ENCODE measurements around the gene OTOP2. TPM values are rescaled to one million over a fixed set of nuclear protein-coding genes. Genes with fewer than 3 reads are reported as not detected.

The OTOP2 gene
- total RNA-seq = not detected

GRCh38 chr17:74924250-74924948 is at the start of gene OTOP2:
Gene OTOP2 (plus strand): TSS chr17:74924273. CDS start chr17:74924633, 360 bp downstream.

GRCh38 chr17:74892974-74893911 is 30.8 kb upstream of the OTOP2 start, which contains the start of gene FADS6:
Gene FADS6 (minus strand): TSS chr17:74893633. CDS start chr17:74893595, 38 bp downstream.

GRCh38 chr17:74922694-74923537 is 1.2 kb upstream of the OTOP2 start, which contains the start of gene USH1G:
Gene USH1G (minus strand): TSS chr17:74923255. CDS start chr17:74923073, 182 bp downstream.

GRCh38 chr17:74935585-74936469 is 11.8 kb downstream of the OTOP2 start, which contains the start of gene OTOP3:
Gene OTOP3 (plus strand): TSS chr17:74935898. CDS start chr17:74935922, 24 bp downstream.

GRCh38 chr17:74972107-74972972 is 48.3 kb downstream of the OTOP2 start, which contains the start of gene HID1:
Gene HID1 (minus strand): TSS chr17:74972759. CDS start chr17:74972656, 103 bp downstream.

Other genes with a start within 250 kb of the OTOP2 start
- gene CD300LF, start 211.3 kb upstream of the OTOP2 start, total RNA-seq = not detected
- gene RAB37, start 187.0 kb upstream of the OTOP2 start, total RNA-seq = 10 to 100 TPM; 44.7 to 48.1 TPM
- 100 to 1,000 TPM; 256 to 262 TPM for gene NHERF1, start 175.6 kb upstream of the OTOP2 start, total RNA-seq
- 10 to 100 TPM; 43.4 to 44.8 TPM for gene NAT9, start 147.9 kb upstream of the OTOP2 start, total RNA-seq
- gene GRIN2C, start 64.4 kb upstream of the OTOP2 start, total RNA-seq = under 1 TPM in 1 of 2 experiments, not detected in 1; 0.10 TPM
- 10 to 100 TPM; 22.3 to 22.9 TPM for gene FDXR, start 51.3 kb upstream of the OTOP2 start, total RNA-seq
- gene FADS6, start 30.6 kb upstream of the OTOP2 start, total RNA-seq = not detected
- not detected for gene USH1G, start 1.0 kb upstream of the OTOP2 start, total RNA-seq
- not detected for gene OTOP3, start 11.6 kb downstream of the OTOP2 start, total RNA-seq
- gene HID1, start 48.5 kb downstream of the OTOP2 start, total RNA-seq = under 1 TPM; 0.58 to 0.79 TPM
- gene CDR2L, start 63.4 kb downstream of the OTOP2 start, total RNA-seq = under 1 TPM; 0.28 to 0.41 TPM
- 10 to 100 TPM; 37.0 to 40.4 TPM for gene MRPL58, start 88.4 kb downstream of the OTOP2 start, total RNA-seq
- 100 to 1,000 TPM; 234 to 239 TPM for gene ATP5PD, start 122.7 kb downstream of the OTOP2 start, total RNA-seq
- gene KCTD2, start 123.0 kb downstream of the OTOP2 start, total RNA-seq = 10 to 100 TPM; 19.0 to 20.5 TPM
- 10 to 100 TPM; 11.5 to 11.7 TPM for gene SLC16A5, start 163.7 kb downstream of the OTOP2 start, total RNA-seq
- gene ARMC7, start 185.7 kb downstream of the OTOP2 start, total RNA-seq = 10 to 100 TPM; 14.3 to 14.6 TPM
- gene NT5C, start 207.5 kb downstream of the OTOP2 start, total RNA-seq = 10 to 100 TPM; 63.3 to 68.0 TPM
- 100 to 1,000 TPM; 161 TPM for gene JPT1, start 230.2 kb downstream of the OTOP2 start, total RNA-seq